Measurements from ENCODE around the gene NR2E1.

The NR2E1 gene

GRCh38 chr6:108209738-108210137, 43.9 kb downstream of the NR2E1 start:
- DNase-seq (ENCODE audit: low spot score), result no peak

GRCh38 chr6:108210556-108210955, 44.7 kb downstream of the NR2E1 start:
- no peak for DNase-seq (ENCODE audit: low spot score)

GRCh38 chr6:108211671-108212070, 45.8 kb downstream of the NR2E1 start:
- DNase-seq (ENCODE audit: low spot score), result no peak

GRCh38 chr6:108222064-108222463, 56.2 kb downstream of the NR2E1 start:
- no peak for DNase-seq (ENCODE audit: low spot score)

GRCh38 chr6:108222504-108222903, 56.7 kb downstream of the NR2E1 start:
- peak; percentile 15 for DNase-seq (ENCODE audit: low spot score)

GRCh38 chr6:108227290-108227689, 61.5 kb downstream of the NR2E1 start:
- DNase-seq (ENCODE audit: low spot score), result no peak

GRCh38 chr6:108228416-108228815, 62.6 kb downstream of the NR2E1 start:
- no peak for DNase-seq (ENCODE audit: low spot score)

- DNase-seq (ENCODE audit: low spot score), result no peak
Measured at GRCh38 chr6:108235127-108235526, 69.3 kb downstream of the NR2E1 start.

- DNase-seq (ENCODE audit: low spot score), result no peak
Measured at GRCh38 chr6:108236791-108237190, 71.0 kb downstream of the NR2E1 start.

- DNase-seq (ENCODE audit: low spot score), result no peak
Measured at GRCh38 chr6:108238322-108238721, 72.5 kb downstream of the NR2E1 start.

All from pons (tissue), 1 donor.